Loucy (cell line): ENCODE results near the gene GADD45G.

Experiments
- H2AFZ ChIP-seq: fragments of 200-600 bp; sonication (generic); 2 replicates; pipeline ENCODE4 v1.6.0; 2016; ENCODE audit warnings: antibody characterized with exemption, mild to moderate bottlenecking, low read length, moderate library complexity
- H3F3A ChIP-seq: fragments of 200-600 bp; 2 replicates; pipeline ENCODE4 v1.6.0; 2016; ENCODE audit warnings: antibody characterized with exemption, low read depth, mild to moderate bottlenecking
- H3K27me3 ChIP-seq: fragments of 200-600 bp; sonication (generic); 2 replicates; pipeline ENCODE4 v1.6.1; 2014; ENCODE audit warnings: low read length, mild to moderate bottlenecking; ENCODE audit not compliant: insufficient read depth, poor library complexity, severe bottlenecking
- H3K36me3 ChIP-seq: fragments of 200-600 bp; sonication (generic); 2 replicates; pipeline ENCODE4 v1.6.1; 2016; ENCODE audit warnings: low read length; ENCODE audit not compliant: insufficient read depth
- H3K4me1 ChIP-seq: fragments of 200-600 bp; sonication (generic); 2 replicates; pipeline ENCODE4 v1.5.1; 2014; ENCODE audit warnings: low read length, mild to moderate bottlenecking; ENCODE audit not compliant: insufficient read depth, poor library complexity, severe bottlenecking
- H3K4me2 ChIP-seq: fragments of 200-600 bp; sonication (generic); 2 replicates; pipeline ENCODE4 v1.6.0; 2014; ENCODE audit warnings: antibody characterized with exemption, low read length, low read depth, mild to moderate bottlenecking; ENCODE audit not compliant: poor library complexity, severe bottlenecking
- H3K4me3 ChIP-seq: fragments of 200-600 bp; sonication (generic); 2 replicates; pipeline ENCODE4 v1.5.1; 2014; ENCODE audit warnings: low read length, mild to moderate bottlenecking, mixed read lengths; ENCODE audit not compliant: poor library complexity, severe bottlenecking
- H3K79me2 ChIP-seq: fragments of 200-600 bp; sonication (generic); 2 replicates; pipeline ENCODE4 v1.6.1; 2014; ENCODE audit warnings: low read length; ENCODE audit not compliant: insufficient read depth
- H3K9ac ChIP-seq: fragments of 200-600 bp; sonication (generic); 2 replicates; pipeline ENCODE4 v1.6.0; 2014; ENCODE audit warnings: mild to moderate bottlenecking, low read depth, low read length, moderate library complexity; ENCODE audit not compliant: poor library complexity, severe bottlenecking
- H3K9me2 ChIP-seq: fragments of 200-600 bp; sonication (generic); replicated peaks from 2 replicates; pipeline ENCODE4 v1.6.1; 2016; ENCODE audit warnings: low read depth, low read length, mixed read lengths
- H3K9me3 ChIP-seq: fragments of 200-600 bp; sonication (generic); 2 replicates; pipeline ENCODE4 v1.6.1; 2014; ENCODE audit warnings: mild to moderate bottlenecking, antibody characterized with exemption, low read length, low read depth; ENCODE audit not compliant: insufficient read depth
- H4K20me1 ChIP-seq: fragments of 200-600 bp; sonication (generic); 2 replicates; pipeline ENCODE4 v1.6.0; 2014; ENCODE audit warnings: antibody characterized with exemption, low read length, mild to moderate bottlenecking; ENCODE audit not compliant: insufficient read depth, poor library complexity, severe bottlenecking
- EZH2phosphoT487 ChIP-seq: fragments of 200-600 bp; IDR thresholded peaks from 2 replicates; pipeline ENCODE4 v1.6.1; 2018; ENCODE audit warnings: antibody characterized with exemption, mild to moderate bottlenecking, moderate library complexity, borderline replicate concordance
- TF ChIP-seq, protein P1 (sequence below): fragments of 200-600 bp; sonication (generic); conservative IDR thresholded peaks from 2 replicates; pipeline ENCODE4 v1.5.1; 2014; ENCODE audit warnings: mild to moderate bottlenecking, antibody characterized with exemption, low read length

The GADD45G gene

DNA sequence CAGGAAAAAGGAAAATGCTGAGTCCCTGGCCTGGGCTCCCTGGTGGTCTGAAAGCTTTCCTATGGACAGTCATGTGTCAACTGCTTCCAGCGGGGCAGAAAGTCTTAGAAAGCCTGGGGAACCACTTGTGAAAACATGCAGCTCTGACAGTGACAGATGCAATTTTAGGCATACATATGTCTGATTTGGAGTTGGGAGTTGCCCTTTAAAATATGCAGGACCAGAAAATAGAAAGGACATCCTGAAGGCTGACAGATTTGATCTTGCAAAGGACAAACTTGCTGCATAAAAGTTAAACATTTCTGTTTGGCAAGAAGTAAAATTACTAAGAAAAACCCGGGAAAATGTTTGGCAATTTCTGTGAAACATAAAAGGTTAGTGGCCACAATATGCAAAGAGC is 23.8 kb downstream of the GADD45G start:
- Histone ChIP-seq H3K9me3 (no peaks in the 10 kb centered on the region), H3K9me2 (no peaks in the 10 kb centered on the region), H3K4me1 (no peaks in the 10 kb centered on the region), H3K27me3 (no peaks in the 10 kb centered on the region), H4K20me1 (no peaks in the 10 kb centered on the region), H3K4me2 (no peak overlapping the region), H3K4me3 (no peak overlapping the region), H3K79me2 (no peaks in the 10 kb centered on the region), H3K9ac (no peak overlapping the region), H2AFZ (no peak overlapping the region), H3F3A (no peaks in the 10 kb centered on the region), H3K36me3 (no peaks in the 10 kb centered on the region)
- TF ChIP-seq EZH2phosphoT487 = no peak
- TF ChIP-seq, protein P1, sequence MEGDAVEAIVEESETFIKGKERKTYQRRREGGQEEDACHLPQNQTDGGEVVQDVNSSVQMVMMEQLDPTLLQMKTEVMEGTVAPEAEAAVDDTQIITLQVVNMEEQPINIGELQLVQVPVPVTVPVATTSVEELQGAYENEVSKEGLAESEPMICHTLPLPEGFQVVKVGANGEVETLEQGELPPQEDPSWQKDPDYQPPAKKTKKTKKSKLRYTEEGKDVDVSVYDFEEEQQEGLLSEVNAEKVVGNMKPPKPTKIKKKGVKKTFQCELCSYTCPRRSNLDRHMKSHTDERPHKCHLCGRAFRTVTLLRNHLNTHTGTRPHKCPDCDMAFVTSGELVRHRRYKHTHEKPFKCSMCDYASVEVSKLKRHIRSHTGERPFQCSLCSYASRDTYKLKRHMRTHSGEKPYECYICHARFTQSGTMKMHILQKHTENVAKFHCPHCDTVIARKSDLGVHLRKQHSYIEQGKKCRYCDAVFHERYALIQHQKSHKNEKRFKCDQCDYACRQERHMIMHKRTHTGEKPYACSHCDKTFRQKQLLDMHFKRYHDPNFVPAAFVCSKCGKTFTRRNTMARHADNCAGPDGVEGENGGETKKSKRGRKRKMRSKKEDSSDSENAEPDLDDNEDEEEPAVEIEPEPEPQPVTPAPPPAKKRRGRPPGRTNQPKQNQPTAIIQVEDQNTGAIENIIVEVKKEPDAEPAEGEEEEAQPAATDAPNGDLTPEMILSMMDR = no peak

DNA sequence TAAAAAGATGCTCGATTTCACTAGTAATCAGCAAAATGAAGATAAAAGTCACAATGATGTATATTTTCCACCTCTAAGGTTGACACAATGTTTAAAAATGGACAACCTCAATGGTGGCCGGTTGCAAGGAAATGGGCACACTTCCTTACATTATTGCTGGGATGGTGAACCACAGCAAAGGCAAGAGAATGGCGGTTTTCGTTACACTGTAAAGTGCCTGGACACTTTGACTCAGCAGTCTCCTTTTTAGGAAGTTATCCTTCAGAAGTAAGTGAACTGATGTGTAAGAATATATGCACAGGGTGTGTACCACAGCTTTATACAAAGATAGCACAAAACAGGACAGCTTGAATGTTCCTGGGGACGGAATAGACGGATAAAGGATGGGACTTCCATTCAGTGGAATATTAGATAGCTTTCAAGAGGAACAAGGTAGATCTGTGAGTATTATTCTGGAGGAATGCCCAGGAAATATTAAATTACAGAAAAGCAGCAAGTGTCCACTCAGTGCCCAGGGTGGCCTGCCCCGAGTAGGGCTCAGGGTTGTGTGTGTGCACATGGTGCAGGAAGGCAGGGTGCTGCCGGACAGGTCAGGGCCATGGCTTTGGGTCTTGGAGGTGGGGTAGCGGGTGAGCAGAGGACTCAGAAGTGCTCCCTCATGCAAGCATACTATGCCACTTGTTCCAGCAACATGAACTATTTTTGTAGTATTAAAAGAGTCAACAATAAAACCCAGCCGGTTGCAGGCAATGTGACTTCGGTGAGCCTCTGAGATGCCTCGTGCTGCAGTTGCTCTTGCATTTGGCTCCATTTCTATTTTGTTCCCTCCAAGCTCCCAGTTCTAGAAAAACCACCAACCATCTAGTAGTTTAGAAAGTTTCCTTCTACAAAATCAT is 24.5 kb downstream of the GADD45G start:
- Histone ChIP-seq H3K4me2 (no peak overlapping the region), H3K9me2 (no peaks in the 10 kb centered on the region), H2AFZ (no peak overlapping the region), H3K36me3 (no peaks in the 10 kb centered on the region), H4K20me1 (no peaks in the 10 kb centered on the region), H3K79me2 (no peaks in the 10 kb centered on the region), H3K4me3 (no peak overlapping the region), H3F3A (no peaks in the 10 kb centered on the region), H3K9me3 (no peaks in the 10 kb centered on the region), H3K27me3 (no peaks in the 10 kb centered on the region), H3K4me1 (no peaks in the 10 kb centered on the region), H3K9ac (no peak overlapping the region)
- TF ChIP-seq, protein P1 = no peak
- no peak for TF ChIP-seq EZH2phosphoT487

DNA sequence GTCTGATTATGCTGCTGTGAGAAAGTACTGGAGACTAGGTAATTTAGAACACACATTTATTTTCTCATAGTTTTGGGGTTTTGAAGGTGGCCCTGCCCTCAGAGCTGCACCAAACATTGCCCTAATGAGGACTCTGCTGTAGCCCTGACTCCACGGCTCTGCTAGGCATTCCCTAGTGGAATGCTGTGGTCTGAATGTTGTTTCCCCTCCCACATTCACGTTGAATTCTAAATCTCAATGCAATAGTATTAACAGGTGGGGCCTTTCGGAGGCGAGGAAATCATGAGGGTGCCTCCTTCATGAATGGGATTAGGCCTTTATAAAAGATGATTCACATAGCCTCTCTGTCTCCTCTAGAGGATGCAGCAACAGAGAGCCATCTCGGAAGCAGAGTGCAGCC is 25.7 kb downstream of the GADD45G start:
- no peaks in the 10 kb centered on the region for H3F3A ChIP-seq
- no peak overlapping the region for H3K4me2 ChIP-seq
- H3K79me2 ChIP-seq = no peaks in the 10 kb centered on the region
- no peak overlapping the region for H3K9ac ChIP-seq
- H2AFZ ChIP-seq = no peak overlapping the region
- H4K20me1 ChIP-seq = no peaks in the 10 kb centered on the region
- no peak for TF ChIP-seq EZH2phosphoT487
- TF ChIP-seq, protein P1 = no peak
- H3K27me3 ChIP-seq = no peaks in the 10 kb centered on the region
- H3K9me2 ChIP-seq = no peaks in the 10 kb centered on the region
- no peak overlapping the region for H3K4me3 ChIP-seq
- no peaks in the 10 kb centered on the region for H3K36me3 ChIP-seq
- no peaks in the 10 kb centered on the region for H3K4me1 ChIP-seq
- H3K9me3 ChIP-seq = no peaks in the 10 kb centered on the region
